T-helper 17 cell (primary cell): ENCODE data around the gene ZC3H18. TPM values are rescaled to one million over a fixed set of nuclear protein-coding genes. Genes with fewer than 3 reads are reported as not detected.

Experiments
- ATAC-seq: fragments of 150-1000 bp; cut with Tn5 transposase; 2 replicates; pipeline ENCODE4 v1.10.0; 2021; ENCODE audit warnings: mild to moderate bottlenecking, moderate library complexity
- DNase-seq, 3 donors: peaks; one replicate each; pipeline versions ENCODE4 v3.0.0 to v3.0.0-alpha.2; 2020 to 2021
- H3K9me3 ChIP-seq: one replicate; pipeline ENCODE4 v1.7.0; 2013; ENCODE audit warnings: low read length, mild to moderate bottlenecking; ENCODE audit not compliant: control insufficient read depth, poor library complexity, severe bottlenecking
- H3K27ac Mint-ChIP-seq: one replicate; pipeline ENCODE4 v1.8.0; 2022; ENCODE audit warnings: mild to moderate bottlenecking, moderate library complexity, mixed read lengths
- H3K27me3 Mint-ChIP-seq: one replicate; pipeline ENCODE4 v1.8.0; 2022; ENCODE audit warnings: mixed read lengths
- H3K36me3 Mint-ChIP-seq: one replicate; pipeline ENCODE4 v1.8.0; 2022; ENCODE audit warnings: low read depth, mixed read lengths
- H3K4me1 Mint-ChIP-seq: one replicate; pipeline ENCODE4 v1.8.0; 2022; ENCODE audit warnings: mild to moderate bottlenecking, mixed read lengths
- H3K4me3 Mint-ChIP-seq: one replicate; pipeline ENCODE4 v1.8.0; 2022; ENCODE audit warnings: mild to moderate bottlenecking, moderate library complexity, mixed read lengths
- total RNA-seq, 4 donors: library from RNA in 2 of 4; stranded (reverse) in 2 of 4; gene quantifications; one replicate each; pipeline ENCODE4 v1.2.3 and lab custom pipeline; 2022 to 2026

The ZC3H18 gene
- total RNA-seq, 2 donors from 2014 or later = 100 to 141 TPM

- Mint-ChIP-seq H3K4me3 (no peak overlapping the region), H3K36me3 (no peaks in the 10 kb centered on the region), H3K27ac (no peak overlapping the region), H3K27me3 (peaks cover 1% of the 10 kb centered on the region), H3K4me1 (peaks cover 21% of the 10 kb centered on the region)
- no peak for DNase-seq
- ATAC-seq = no peak
- H3K9me3 ChIP-seq = no peaks in the 10 kb centered on the region
Measured at GRCh38 chr16:88645455-88645854, 75.3 kb downstream of the ZC3H18 start.

GRCh38 chr16:88645941-88646340 is 75.7 kb downstream of the ZC3H18 start:
- DNase-seq (no peak), ATAC-seq (no peak)
- no peaks in the 10 kb centered on the region for H3K27me3 Mint-ChIP-seq
- no peaks in the 10 kb centered on the region for H3K9me3 ChIP-seq
- H3K4me1 Mint-ChIP-seq = peaks cover 19% of the 10 kb centered on the region
- no peak overlapping the region for H3K4me3 Mint-ChIP-seq
- no peak overlapping the region for H3K27ac Mint-ChIP-seq
- H3K36me3 Mint-ChIP-seq = no peaks in the 10 kb centered on the region

- Mint-ChIP-seq H3K36me3 (no peaks in the 10 kb centered on the region), H3K4me3 (no peak overlapping the region), H3K27me3 (no peaks in the 10 kb centered on the region), H3K27ac (no peak overlapping the region), H3K4me1 (peaks cover 21% of the 10 kb centered on the region)
- ATAC-seq = no peak
- DNase-seq = no peak
- no peaks in the 10 kb centered on the region for H3K9me3 ChIP-seq
Measured at GRCh38 chr16:88646345-88647034, 76.3 kb downstream of the ZC3H18 start.

GRCh38 chr16:88647178-88648070 is 77.2 kb downstream of the ZC3H18 start:
- H3K27ac Mint-ChIP-seq = no peak overlapping the region
- H3K4me1 Mint-ChIP-seq = peaks cover 20% of the 10 kb centered on the region
- H3K36me3 Mint-ChIP-seq = no peaks in the 10 kb centered on the region
- ATAC-seq (no peak), DNase-seq (no peak)
- no peaks in the 10 kb centered on the region for H3K9me3 ChIP-seq
- H3K27me3 Mint-ChIP-seq = no peaks in the 10 kb centered on the region
- no peak overlapping the region for H3K4me3 Mint-ChIP-seq

- ATAC-seq (no peak), DNase-seq (no peak)
- Mint-ChIP-seq H3K4me3 (peak overlapping the region; percentile 92), H3K27me3 (no peaks in the 10 kb centered on the region), H3K27ac (peak overlapping the region; percentile 89), H3K36me3 (no peaks in the 10 kb centered on the region), H3K4me1 (peaks cover 23% of the 10 kb centered on the region)
- no peaks in the 10 kb centered on the region for H3K9me3 ChIP-seq
Measured at GRCh38 chr16:88649195-88649923, 79.2 kb downstream of the ZC3H18 start.

GRCh38 chr16:88649924-88650748 is 79.9 kb downstream of the ZC3H18 start:
- Mint-ChIP-seq H3K4me3 (peak overlapping the region; percentile 92), H3K36me3 (peaks cover 2% of the 10 kb centered on the region), H3K27ac (peak overlapping the region; percentile 89), H3K27me3 (no peaks in the 10 kb centered on the region), H3K4me1 (peaks cover 16% of the 10 kb centered on the region)
- no peak for DNase-seq
- ATAC-seq = peak; percentile 16
- no peaks in the 10 kb centered on the region for H3K9me3 ChIP-seq

GRCh38 chr16:88650749-88651275 is 80.6 kb downstream of the ZC3H18 start, which contains the start of gene CYBA:
Gene CYBA, minus strand, starts transcription at chr16:88651053. Its CDS starts 40 bp downstream, at chr16:88651013.
- Mint-ChIP-seq H3K27ac (peak within 1 kb of the TSS; percentile 89), H3K4me1 (peaks cover 14% of the 10 kb centered on the region), H3K36me3 (peaks cover 3% of the 10 kb centered on the region), H3K4me3 (peak within 1 kb of the TSS; percentile 92), H3K27me3 (no peaks in the 10 kb centered on the region)
- DNase-seq (peak; percentile 74 to 78 (median 77)), ATAC-seq (peak; percentile 88)
- H3K9me3 ChIP-seq = no peaks in the 10 kb centered on the region

- no peaks in the 10 kb centered on the region for H3K9me3 ChIP-seq
- peaks cover 3% of the 10 kb centered on the region for H3K36me3 Mint-ChIP-seq
- ATAC-seq (peak; percentile 76), DNase-seq (peak; percentile 52 to 61 (median 56))
- H3K4me3 Mint-ChIP-seq = peak overlapping the region; percentile 92
- H3K27me3 Mint-ChIP-seq = no peaks in the 10 kb centered on the region
- peak overlapping the region; percentile 89 for H3K27ac Mint-ChIP-seq
- peaks cover 14% of the 10 kb centered on the region for H3K4me1 Mint-ChIP-seq
Measured at GRCh38 chr16:88651276-88651988, 81.2 kb downstream of the ZC3H18 start.

GRCh38 chr16:88651989-88652761 is 82.0 kb downstream of the ZC3H18 start:
- DNase-seq = no peak
- no peak for ATAC-seq
- peaks cover 3% of the 10 kb centered on the region for H3K36me3 Mint-ChIP-seq
- no peaks in the 10 kb centered on the region for H3K27me3 Mint-ChIP-seq
- H3K9me3 ChIP-seq = no peaks in the 10 kb centered on the region
- peak overlapping the region; percentile 92 for H3K4me3 Mint-ChIP-seq
- H3K4me1 Mint-ChIP-seq = peaks cover 14% of the 10 kb centered on the region
- H3K27ac Mint-ChIP-seq = peak overlapping the region; percentile 89

- Mint-ChIP-seq H3K4me3 (no peak overlapping the region), H3K27me3 (no peaks in the 10 kb centered on the region), H3K36me3 (peaks cover 3% of the 10 kb centered on the region), H3K4me1 (peaks cover 14% of the 10 kb centered on the region), H3K27ac (no peak overlapping the region)
- ATAC-seq = no peak
- no peak for DNase-seq
- no peaks in the 10 kb centered on the region for H3K9me3 ChIP-seq
Measured at GRCh38 chr16:88652762-88653063, 82.5 kb downstream of the ZC3H18 start.

GRCh38 chr16:88653101-88653500 is 82.9 kb downstream of the ZC3H18 start:
- H3K36me3 Mint-ChIP-seq = peaks cover 3% of the 10 kb centered on the region
- ATAC-seq (no peak), DNase-seq (no peak)
- H3K27ac Mint-ChIP-seq = peak overlapping the region; percentile 34
- H3K9me3 ChIP-seq = no peaks in the 10 kb centered on the region
- no peak overlapping the region for H3K4me3 Mint-ChIP-seq
- peaks cover 14% of the 10 kb centered on the region for H3K4me1 Mint-ChIP-seq
- no peaks in the 10 kb centered on the region for H3K27me3 Mint-ChIP-seq
